Caco-2 (cell line): ENCODE measurements around the gene KRT81. TPM values are rescaled to one million over a fixed set of nuclear protein-coding genes. Genes with fewer than 3 reads are reported as not detected.

Experiments used
- BruUV-seq: library from RNA; stranded (reverse); fragments of 400-500 nt; replicated peaks from 2 replicates; lab custom pipeline; 2021; lab: Mats Ljungman, UMichigan
- CTCF ChIA-PET: fragments of 300-600 bp; sonication (Branson Sonifier 250); formaldehyde crosslinking; loops from one replicate; lab custom pipeline; 2022; ENCODE audit warnings: antibody characterized with exemption; lab: Charles Lee
- POLR2A ChIA-PET: fragments of 300-600 bp; sonication (Branson Sonifier 250); formaldehyde crosslinking; loops from one replicate; lab custom pipeline; 2022; ENCODE audit warnings: antibody characterized with exemption; lab: Charles Lee
- DNase-seq, 2 experiments: peaks; one replicate each; pipeline versions ENCODE4 v3.0.0 to v3.0.0-alpha.2; 2020 to 2022
- H3K27me3 ChIP-seq: replicated peaks from 2 replicates; pipeline ENCODE4 v1.6.0; 2011; ENCODE audit warnings: low read length; ENCODE audit not compliant: control insufficient read depth, insufficient read depth
- H3K36me3 ChIP-seq: 2 replicates; pipeline ENCODE4 v1.5.1; 2011; ENCODE audit warnings: low read length; ENCODE audit not compliant: control insufficient read depth, insufficient read depth
- H3K4me1 ChIP-seq: fragments of 250-450 bp; sonication (Bioruptor Pico); 2 replicates; pipeline ENCODE4 v1.5.1; 2020; ENCODE audit warnings: mild to moderate bottlenecking
- H3K4me3 ChIP-seq: 2 replicates; pipeline ENCODE4 v1.5.1; 2011; ENCODE audit warnings: low read depth, mild to moderate bottlenecking, control low read depth, low read length
- H3K9me3 ChIP-seq: fragments of 250-450 bp; sonication (Bioruptor Pico); 2 replicates; pipeline ENCODE4 v1.5.1; 2020; ENCODE audit warnings: mild to moderate bottlenecking, moderate library complexity
- H3K27ac Mint-ChIP-seq: one replicate; pipeline ENCODE4 v1.8.0; 2022; ENCODE audit warnings: mixed read lengths; ENCODE audit not compliant: unreplicated experiment
- H3K27me3 Mint-ChIP-seq: one replicate; pipeline ENCODE4 v1.8.0; 2022; ENCODE audit warnings: mixed read lengths; ENCODE audit not compliant: insufficient read depth, unreplicated experiment
- H3K36me3 Mint-ChIP-seq: one replicate; pipeline ENCODE4 v1.8.0; 2022; ENCODE audit warnings: mild to moderate bottlenecking, mixed read lengths; ENCODE audit not compliant: insufficient read depth, unreplicated experiment
- H3K4me1 Mint-ChIP-seq: one replicate; pipeline ENCODE4 v1.8.0; 2022; ENCODE audit warnings: low read depth, mixed read lengths; ENCODE audit not compliant: unreplicated experiment
- H3K4me3 Mint-ChIP-seq: one replicate; pipeline ENCODE4 v1.8.0; 2022; ENCODE audit warnings: mild to moderate bottlenecking, moderate library complexity, mixed read lengths; ENCODE audit not compliant: unreplicated experiment
- H3K9me3 Mint-ChIP-seq: one replicate; pipeline ENCODE4 v1.8.0; 2022; ENCODE audit warnings: mixed read lengths; ENCODE audit not compliant: unreplicated experiment
- intact Hi-C: fragments of 100-400 bp; cut with micrococcal nuclease; formaldehyde crosslinking; loops from one replicate; pipeline ENCODE4 v1.10.0; 2022; ENCODE audit not compliant: unreplicated experiment
- total RNA-seq: library from RNA; stranded (reverse); gene quantifications from 2 replicates; pipeline ENCODE4 v1.2.3, GENCODE V29; 2022
- TF ChIP-seq, protein P1 (sequence below), 2 experiments: fragments of 200-600 bp in 1 of 2; IDR thresholded peaks; 1 replicate in 1 of 2; 2 replicates in 1 of 2; pipeline versions ENCODE4 v1.5.1 to v1.8.0; 2011 to 2022; ENCODE audit warnings: antibody characterized with exemption in 1 of 2, control low read depth in 1 of 2, inconsistent platforms in 1 of 2, low read depth in 1 of 2, low read length in 1 of 2, mild to moderate bottlenecking in 1 of 2, moderate library complexity in 1 of 2; ENCODE audit not compliant: insufficient read depth in 1 of 2, severe bottlenecking in 1 of 2, unreplicated experiment in 1 of 2

Gene KRT81
- total RNA-seq, 1 experiment from 2014 or later, result 0.45 TPM

DNA sequence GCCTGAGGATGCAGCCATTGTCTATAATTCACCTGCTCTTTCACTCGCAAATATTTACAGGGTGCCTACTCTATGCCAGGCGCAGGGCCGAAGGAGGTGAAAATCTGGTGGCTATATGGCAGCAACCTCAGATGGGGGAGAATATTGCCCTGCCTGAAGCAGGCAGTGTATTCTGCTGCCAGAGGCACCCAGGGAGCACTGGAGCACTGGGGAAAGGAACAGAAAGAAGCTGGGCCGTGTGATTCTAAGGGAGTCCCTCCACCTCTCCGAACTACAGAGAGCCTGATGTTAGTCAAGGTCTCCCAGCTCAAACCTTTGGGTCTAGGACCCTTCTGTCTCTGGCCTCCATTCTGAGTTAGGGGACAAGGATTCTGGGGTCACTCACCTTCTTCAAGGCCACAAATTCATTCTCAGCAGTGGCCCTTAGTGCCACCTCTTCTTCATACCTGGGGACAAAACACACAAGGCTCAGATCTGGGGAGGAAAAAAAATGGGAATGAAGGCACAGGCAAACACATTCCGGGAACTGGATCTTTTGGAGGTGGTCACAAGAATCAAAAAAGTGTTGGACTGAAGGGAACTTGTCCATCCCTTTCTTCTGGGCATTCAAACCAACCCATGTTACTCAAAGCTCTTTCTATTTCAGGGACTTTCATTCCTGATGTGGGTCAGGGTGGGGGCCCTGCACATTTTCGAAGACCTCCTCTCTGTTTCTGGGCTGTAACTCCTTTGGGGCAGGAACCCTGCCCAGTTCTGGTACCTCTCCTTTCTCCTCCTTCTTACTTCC, 36.2 kb downstream of the KRT81 start:
- Mint-ChIP-seq H3K4me3 (no peak overlapping the region), H3K9me3 (no peaks in the 10 kb centered on the region), H3K36me3 (no peaks in the 10 kb centered on the region), H3K4me1 (no peaks in the 10 kb centered on the region), H3K27me3 (no peaks in the 10 kb centered on the region), H3K27ac (no peak overlapping the region)
- Histone ChIP-seq H3K4me1 (no peaks in the 10 kb centered on the region), H3K36me3 (no peaks in the 10 kb centered on the region), H3K9me3 (no peaks in the 10 kb centered on the region), H3K4me3 (no peak overlapping the region), H3K27me3 (no peaks in the 10 kb centered on the region)
- POLR2A ChIA-PET, result interaction anchor here (0.5 to 0.6 kb wide), 2 partner anchors 17 to 278 kb away, joined by 3 to 17 read pairs; no protein-coding TSS in a partner anchor
- no peak for DNase-seq
- intact Hi-C loops, result no loop called here
- no TSS peak for BruUV-seq
- CTCF ChIA-PET, result no interaction called here
- TF ChIP-seq, protein P1, sequence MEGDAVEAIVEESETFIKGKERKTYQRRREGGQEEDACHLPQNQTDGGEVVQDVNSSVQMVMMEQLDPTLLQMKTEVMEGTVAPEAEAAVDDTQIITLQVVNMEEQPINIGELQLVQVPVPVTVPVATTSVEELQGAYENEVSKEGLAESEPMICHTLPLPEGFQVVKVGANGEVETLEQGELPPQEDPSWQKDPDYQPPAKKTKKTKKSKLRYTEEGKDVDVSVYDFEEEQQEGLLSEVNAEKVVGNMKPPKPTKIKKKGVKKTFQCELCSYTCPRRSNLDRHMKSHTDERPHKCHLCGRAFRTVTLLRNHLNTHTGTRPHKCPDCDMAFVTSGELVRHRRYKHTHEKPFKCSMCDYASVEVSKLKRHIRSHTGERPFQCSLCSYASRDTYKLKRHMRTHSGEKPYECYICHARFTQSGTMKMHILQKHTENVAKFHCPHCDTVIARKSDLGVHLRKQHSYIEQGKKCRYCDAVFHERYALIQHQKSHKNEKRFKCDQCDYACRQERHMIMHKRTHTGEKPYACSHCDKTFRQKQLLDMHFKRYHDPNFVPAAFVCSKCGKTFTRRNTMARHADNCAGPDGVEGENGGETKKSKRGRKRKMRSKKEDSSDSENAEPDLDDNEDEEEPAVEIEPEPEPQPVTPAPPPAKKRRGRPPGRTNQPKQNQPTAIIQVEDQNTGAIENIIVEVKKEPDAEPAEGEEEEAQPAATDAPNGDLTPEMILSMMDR (IDR thresholded peaks at IDR 0.05; ENCODE audit: insufficient read depth in 1 of 2, low read depth in 1 of 2, low read length in 1 of 2, severe bottlenecking in 1 of 2, unreplicated experiment in 1 of 2), result no peak

DNA sequence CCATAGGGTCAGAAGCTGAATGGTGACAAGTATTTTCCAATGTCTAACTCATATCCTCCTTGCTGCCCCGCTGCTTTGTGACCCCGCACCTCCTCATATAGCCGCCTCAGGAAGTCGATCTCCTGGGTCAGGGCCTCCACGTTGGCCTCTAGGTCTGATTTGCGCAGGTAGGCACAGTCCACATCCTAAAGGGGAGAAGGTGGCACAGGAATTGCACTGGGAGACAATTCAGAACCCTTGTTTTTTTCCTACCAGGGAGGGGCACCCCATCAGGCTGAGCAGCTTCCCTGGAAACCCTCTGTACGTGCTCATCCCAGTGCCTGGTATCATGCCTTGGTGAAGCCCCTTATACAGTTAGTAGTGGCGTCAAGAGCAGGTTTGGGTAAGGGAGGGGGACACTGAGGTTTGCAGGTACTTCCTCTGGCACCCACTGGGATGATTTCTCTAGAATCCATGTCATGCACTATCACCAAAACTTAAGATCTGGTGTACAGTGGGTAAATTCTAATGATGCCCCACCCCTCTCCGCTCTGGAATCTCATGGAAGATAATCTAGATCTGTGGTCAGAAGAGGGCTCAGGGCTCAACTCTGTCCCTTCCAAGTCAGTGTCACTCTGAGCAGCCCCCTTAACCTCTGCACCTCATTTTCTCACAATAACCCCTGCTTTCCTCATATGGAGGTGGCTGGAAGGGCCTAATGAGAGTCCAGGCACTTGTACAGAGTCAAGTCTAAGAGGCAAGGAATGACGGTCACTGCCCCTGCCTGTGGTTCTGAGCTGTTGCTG, 37.0 kb downstream of the KRT81 start:
- BruUV-seq, result no TSS peak
- Mint-ChIP-seq H3K27me3 (peaks cover 2% of the 10 kb centered on the region), H3K4me3 (no peak overlapping the region), H3K36me3 (no peaks in the 10 kb centered on the region), H3K9me3 (no peaks in the 10 kb centered on the region), H3K27ac (no peak overlapping the region), H3K4me1 (no peaks in the 10 kb centered on the region)
- ChIA-PET CTCF (no interaction called here), POLR2A (no interaction called here)
- intact Hi-C loops, result no loop called here
- Histone ChIP-seq H3K27me3 (no peaks in the 10 kb centered on the region), H3K36me3 (no peaks in the 10 kb centered on the region), H3K9me3 (no peaks in the 10 kb centered on the region), H3K4me1 (no peaks in the 10 kb centered on the region), H3K4me3 (no peak overlapping the region)
- DNase-seq, result no peak
- TF ChIP-seq, protein P1 (IDR thresholded peaks at IDR 0.05; ENCODE audit: insufficient read depth in 1 of 2, low read depth in 1 of 2, low read length in 1 of 2, severe bottlenecking in 1 of 2, unreplicated experiment in 1 of 2), result no peak

DNA sequence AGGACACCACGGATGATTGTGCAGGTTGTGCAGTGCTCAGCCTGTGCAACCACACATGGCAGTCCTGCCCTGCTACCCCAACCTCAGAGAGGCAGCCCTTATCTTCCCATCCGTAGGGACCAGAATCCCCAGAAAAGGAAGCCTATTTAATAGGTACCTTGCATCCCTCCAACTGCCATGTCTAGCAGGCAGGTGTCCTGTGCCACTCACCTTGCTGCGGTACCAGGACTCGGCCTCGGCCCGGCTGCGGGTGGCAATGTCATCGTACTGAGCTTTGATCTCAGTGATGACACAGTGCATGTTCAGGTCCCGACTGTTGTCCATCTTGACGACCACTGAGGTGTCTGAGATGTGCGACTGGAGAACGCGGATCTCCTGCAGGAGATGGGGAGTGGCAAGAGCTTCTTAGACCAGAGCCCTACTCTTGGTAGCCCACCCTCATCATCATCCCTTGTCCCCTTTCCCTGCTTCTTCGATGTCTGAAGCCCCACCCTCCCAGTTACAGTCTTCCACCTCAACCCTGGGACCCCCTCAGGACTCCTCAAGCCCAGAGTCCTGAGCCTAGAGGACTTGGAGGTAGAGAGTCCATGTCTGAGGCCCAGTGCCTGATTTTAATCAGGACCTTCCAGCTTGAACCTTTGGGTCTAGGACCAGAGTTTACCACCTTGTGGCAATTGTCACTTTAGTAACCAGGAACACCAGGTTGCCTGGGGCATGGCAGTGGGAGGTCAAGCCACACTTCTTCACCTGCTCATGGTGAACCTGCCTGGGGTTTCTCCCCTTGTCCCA, 37.7 kb downstream of the KRT81 start:
- H3K9me3 ChIP-seq, result no peaks in the 10 kb centered on the region
- H3K9me3 Mint-ChIP-seq, result no peaks in the 10 kb centered on the region
- BruUV-seq, result no TSS peak
- intact Hi-C loops, result no loop called here
- no peaks in the 10 kb centered on the region for H3K4me1 Mint-ChIP-seq
- no peaks in the 10 kb centered on the region for H3K36me3 ChIP-seq
- H3K4me3 ChIP-seq, result no peak overlapping the region
- TF ChIP-seq, protein P1 (IDR thresholded peaks at IDR 0.05; ENCODE audit: insufficient read depth in 1 of 2, low read depth in 1 of 2, low read length in 1 of 2, severe bottlenecking in 1 of 2, unreplicated experiment in 1 of 2), result no peak
- H3K27me3 Mint-ChIP-seq, result peaks cover 2% of the 10 kb centered on the region
- ChIA-PET POLR2A (no interaction called here), CTCF (no interaction called here)
- no peak for DNase-seq
- H3K4me1 ChIP-seq, result no peaks in the 10 kb centered on the region
- H3K4me3 Mint-ChIP-seq, result no peak overlapping the region
- no peaks in the 10 kb centered on the region for H3K27me3 ChIP-seq
- no peaks in the 10 kb centered on the region for H3K36me3 Mint-ChIP-seq
- H3K27ac Mint-ChIP-seq, result no peak overlapping the region
